ENCODE measurements around the gene BUD31. TPM values are rescaled to one million over a fixed set of nuclear protein-coding genes. Genes with fewer than 3 reads are reported as not detected.

The BUD31 gene
- total RNA-seq, 1 experiment from 2014 or later, result 154 TPM

GRCh38 chr7:99384523-99384922, 24.2 kb upstream of the BUD31 start:
- H3K27me3 ChIP-seq (ENCODE audit: insufficient read depth, low read length), result no peaks in the 10 kb centered on the region
- ATAC-seq, result no peak
- ChIA-PET CTCF (no interaction called here), POLR2A (no interaction called here), RAD21 (ENCODE audit: low non-redundant PET in 1 of 2, low total read pairs in 2 of 2, uncharacterized antibody in 2 of 2, unreplicated experiment in 2 of 2) (no interaction called here)
- TF ChIP-seq SP1 (IDR thresholded peaks at IDR 0.05; ENCODE audit: low read depth) (no peak), YY1 (IDR thresholded peaks at IDR 0.05; ENCODE audit: extremely low read depth, insufficient replicate concordance, low read depth, low read length) (no peak), CEBPB (IDR thresholded peaks at IDR 0.05; ENCODE audit: low read depth) (no peak), POLR2A (IDR thresholded peaks at IDR 0.05; ENCODE audit: borderline replicate concordance, extremely low read depth, insufficient read depth, insufficient read length) (no peak), SRF (IDR thresholded peaks at IDR 0.05; ENCODE audit: low read depth) (no peak), FOSL1 (IDR thresholded peaks at IDR 0.05; ENCODE audit: low read depth) (no peak), JUND (IDR thresholded peaks at IDR 0.05) (no peak), CBX3 (IDR thresholded peaks at IDR 0.05; ENCODE audit: low read depth) (no peak), CTCF (IDR thresholded peaks at IDR 0.05 in 2 of 3, conservative IDR thresholded peaks at IDR 0.05 in 1 of 3; ENCODE audit: borderline replicate concordance in 1 of 3, insufficient read depth in 1 of 3, low read depth in 2 of 3, low read length in 2 of 3) (no peak), SIN3A (IDR thresholded peaks at IDR 0.05; ENCODE audit: low read depth) (no peak), REST (IDR thresholded peaks at IDR 0.05; ENCODE audit: low read depth) (no peak), ELF1 (IDR thresholded peaks at IDR 0.05; ENCODE audit: borderline replicate concordance, low read depth) (no peak)
- no peaks in the 10 kb centered on the region; the same call in 1 of the 2 replicates for H4K20me1 ChIP-seq (ENCODE audit: insufficient read depth)
- H3K4me3 ChIP-seq (replicated peaks in 1 of 2; ENCODE audit: low read depth in 1 of 2, low read length in 2 of 2), result no peak overlapping the region
- intact Hi-C loops (cut with micrococcal nuclease), result no loop called here
- DNase-seq (ENCODE audit: low read depth, low spot score), result no peak
- no TSS peak for BruUV-seq (replicated peaks)
- no peak overlapping the region for H3K9ac ChIP-seq (ENCODE audit: low read length)
- H3K79me2 ChIP-seq (ENCODE audit: insufficient read depth, low read length), result peaks cover 44% of the 10 kb centered on the region
- H2AFZ ChIP-seq (ENCODE audit: low read depth, low read length, poor library complexity, severe bottlenecking), result no peak overlapping the region
- no peaks in the 10 kb centered on the region for H3K9me2 ChIP-seq (ENCODE audit: insufficient read depth)
- no peak overlapping the region; the same call in 1 of the 2 replicates for H3K27ac ChIP-seq (ENCODE audit: low read depth, low read length)
- peaks cover 12% of the 10 kb centered on the region in 2 experiments; a peak in 3 of 4 replicates for H3K4me1 ChIP-seq (ENCODE audit: control insufficient read depth in 1 of 2, insufficient read depth in 2 of 2, low read length in 2 of 2)
- no peak overlapping the region for H3K4me2 ChIP-seq (ENCODE audit: low read length)
- H3K36me3 ChIP-seq (ENCODE audit: control insufficient read depth in 1 of 2, insufficient read depth in 2 of 2, low read length in 2 of 2), result peaks cover 4 to 13% of the 10 kb centered on the region in 2 experiments; a peak in 3 of 4 replicates
- no peaks in the 10 kb centered on the region for H3K9me3 ChIP-seq (ENCODE audit: control insufficient read depth in 1 of 2, insufficient read depth in 1 of 2, low read depth in 1 of 2, low read length in 2 of 2)

Measured in HCT116 (cell line).